Smooth muscle cell (in vitro differentiated cells): Measurements from ENCODE around the gene RIOK2. TPM values are rescaled to one million over a fixed set of nuclear protein-coding genes. Genes with fewer than 3 reads are reported as not detected.

Experiments used
- DNase-seq: peaks from one replicate; lab custom pipeline; 2025; ENCODE audit not compliant: unreplicated experiment; lab: John Stamatoyannopoulos, UW
- H2AFZ ChIP-seq: fragments of 200-600 bp; sonication (generic); 2 replicates; pipeline ENCODE4 v1.6.0; 2016; ENCODE audit warnings: antibody characterized with exemption, low read depth, mild to moderate bottlenecking
- H3F3A ChIP-seq: fragments of 200-600 bp; sonication (generic); 2 replicates; pipeline ENCODE4 v1.6.0; 2017; ENCODE audit warnings: antibody characterized with exemption, low read depth
- H3K27ac ChIP-seq: fragments of 200-600 bp; sonication (generic); 2 replicates; pipeline ENCODE4 v1.5.1; 2016; ENCODE audit warnings: low read depth, mild to moderate bottlenecking
- H3K27me3 ChIP-seq: fragments of 200-600 bp; sonication (generic); 2 replicates; pipeline ENCODE4 v1.6.1; 2016; ENCODE audit warnings: low read depth, mild to moderate bottlenecking
- H3K36me3 ChIP-seq: fragments of 200-600 bp; sonication (generic); 2 replicates; pipeline ENCODE4 v1.5.1; 2016; ENCODE audit warnings: low read depth
- H3K4me1 ChIP-seq: fragments of 200-600 bp; sonication (generic); 2 replicates; pipeline ENCODE4 v1.5.1; 2016; ENCODE audit warnings: low read depth
- H3K4me2 ChIP-seq: fragments of 200-600 bp; sonication (generic); 2 replicates; pipeline ENCODE4 v1.6.0; 2016; ENCODE audit warnings: mild to moderate bottlenecking
- H3K4me3 ChIP-seq: fragments of 200-600 bp; sonication (generic); 2 replicates; pipeline ENCODE4 v1.5.1; 2016; ENCODE audit warnings: mild to moderate bottlenecking
- H3K79me2 ChIP-seq: fragments of 200-600 bp; sonication (generic); 2 replicates; pipeline ENCODE4 v1.6.0; 2016; ENCODE audit warnings: low read depth, mild to moderate bottlenecking
- H3K9ac ChIP-seq: fragments of 200-600 bp; sonication (generic); 2 replicates; pipeline ENCODE4 v1.6.0; 2016; ENCODE audit warnings: low read depth
- H3K9me3 ChIP-seq: fragments of 200-600 bp; sonication (generic); replicated peaks from 2 replicates; pipeline ENCODE4 v1.5.1; 2016; ENCODE audit warnings: low read depth
- H4K20me1 ChIP-seq: fragments of 200-600 bp; sonication (generic); 2 replicates; pipeline ENCODE4 v1.6.0; 2016; ENCODE audit warnings: low read depth
- WGBS: methylation state at CpG from one replicate; pipeline ENCODE4 v1.1.7; 2016; ENCODE audit warnings: low lambda C conversion rate; 5-methylcytosine and 5-hydroxymethylcytosine counted together
- polyA plus RNA-seq: library from polyadenylated mRNA; unstranded; fragments of >200 nt; fragmentation: Nextera tagmentation; extraction: Ambion mirVana; gene quantifications from 2 replicates; pipeline ENCODE4 v1.2.1, GENCODE V29; 2016
- total RNA-seq: library from RNA; depleted of rRNA; stranded (reverse); fragments of >200 nt; gene quantifications from 2 replicates; pipeline ENCODE4 v1.2.3, GENCODE V29; 2014
- TF ChIP-seq, protein P1 (sequence below): fragments of 200-600 bp; sonication (generic); IDR thresholded peaks from 2 replicates; pipeline ENCODE4 v1.5.1; 2017; ENCODE audit warnings: borderline replicate concordance, mild to moderate bottlenecking, antibody characterized with exemption; ENCODE audit not compliant: insufficient read depth, poor library complexity, severe bottlenecking

Gene RIOK2
- total and polyA plus RNA-seq, 2 experiments from 2014 or later, result 34.3 to 45.6 TPM

DNA sequence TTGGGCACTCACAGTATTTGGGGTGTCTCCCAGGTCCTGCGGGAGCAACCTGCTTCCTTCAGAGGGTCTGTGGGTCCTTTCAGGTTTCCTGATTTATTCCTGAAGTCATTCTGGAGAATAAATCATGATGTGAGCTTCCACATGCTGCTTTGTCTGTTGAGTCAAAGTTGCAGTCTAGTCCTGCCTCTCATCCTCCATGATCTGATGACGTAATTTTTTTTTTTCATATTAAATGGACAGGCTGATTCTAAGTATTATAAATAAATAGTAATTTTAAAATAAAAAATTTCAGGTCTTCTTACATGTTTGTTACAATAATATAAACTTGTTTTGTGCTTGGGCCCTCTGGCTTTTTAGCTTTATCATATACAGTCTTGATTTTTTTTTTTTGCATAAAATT is 26.3 kb upstream of the RIOK2 start:
- Histone ChIP-seq H3K4me3 (no peak overlapping the region), H3F3A (no peaks in the 10 kb centered on the region), H3K36me3 (no peaks in the 10 kb centered on the region), H2AFZ (no peak overlapping the region), H3K4me2 (no peak overlapping the region), H3K27me3 (no peaks in the 10 kb centered on the region), H4K20me1 (no peaks in the 10 kb centered on the region), H3K79me2 (no peaks in the 10 kb centered on the region), H3K9ac (no peak overlapping the region), H3K4me1 (no peaks in the 10 kb centered on the region), H3K27ac (no peak overlapping the region), H3K9me3 (peaks cover 10% of the 10 kb centered on the region)
- no peak for DNase-seq
- 97% methylated on average over 2 of the region's 2 CpGs for WGBS
- TF ChIP-seq, protein P1, sequence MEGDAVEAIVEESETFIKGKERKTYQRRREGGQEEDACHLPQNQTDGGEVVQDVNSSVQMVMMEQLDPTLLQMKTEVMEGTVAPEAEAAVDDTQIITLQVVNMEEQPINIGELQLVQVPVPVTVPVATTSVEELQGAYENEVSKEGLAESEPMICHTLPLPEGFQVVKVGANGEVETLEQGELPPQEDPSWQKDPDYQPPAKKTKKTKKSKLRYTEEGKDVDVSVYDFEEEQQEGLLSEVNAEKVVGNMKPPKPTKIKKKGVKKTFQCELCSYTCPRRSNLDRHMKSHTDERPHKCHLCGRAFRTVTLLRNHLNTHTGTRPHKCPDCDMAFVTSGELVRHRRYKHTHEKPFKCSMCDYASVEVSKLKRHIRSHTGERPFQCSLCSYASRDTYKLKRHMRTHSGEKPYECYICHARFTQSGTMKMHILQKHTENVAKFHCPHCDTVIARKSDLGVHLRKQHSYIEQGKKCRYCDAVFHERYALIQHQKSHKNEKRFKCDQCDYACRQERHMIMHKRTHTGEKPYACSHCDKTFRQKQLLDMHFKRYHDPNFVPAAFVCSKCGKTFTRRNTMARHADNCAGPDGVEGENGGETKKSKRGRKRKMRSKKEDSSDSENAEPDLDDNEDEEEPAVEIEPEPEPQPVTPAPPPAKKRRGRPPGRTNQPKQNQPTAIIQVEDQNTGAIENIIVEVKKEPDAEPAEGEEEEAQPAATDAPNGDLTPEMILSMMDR, result no peak

- Histone ChIP-seq H4K20me1 (no peaks in the 10 kb centered on the region), H3K79me2 (no peaks in the 10 kb centered on the region), H3K4me1 (no peaks in the 10 kb centered on the region), H3F3A (no peaks in the 10 kb centered on the region), H3K27ac (no peak overlapping the region), H3K4me3 (no peak overlapping the region), H3K4me2 (no peak overlapping the region), H3K9ac (no peak overlapping the region), H2AFZ (no peak overlapping the region), H3K9me3 (peaks cover 4% of the 10 kb centered on the region), H3K36me3 (no peaks in the 10 kb centered on the region), H3K27me3 (no peaks in the 10 kb centered on the region)
- TF ChIP-seq, protein P1, result no peak
- no peak for DNase-seq
- 69% methylated on average over 2 of the region's 2 CpGs for WGBS
These were observed 25.7 kb upstream of the RIOK2 start for GRCh38 chr5:97208714-97209113.

- H3F3A ChIP-seq, result no peaks in the 10 kb centered on the region
- H3K9me3 ChIP-seq, result no peaks in the 10 kb centered on the region
These were observed 25.2 kb upstream of the RIOK2 start for GRCh38 chr5:97208184-97208713.

More at GRCh38 chr5:97208184-97208713, 25.2 kb upstream of the RIOK2 start:
- Histone ChIP-seq H3K79me2 (no peaks in the 10 kb centered on the region), H3K4me2 (no peak overlapping the region), H3K27ac (no peak overlapping the region), H4K20me1 (no peaks in the 10 kb centered on the region), H3K4me3 (no peak overlapping the region), H3K36me3 (no peaks in the 10 kb centered on the region), H3K9ac (no peak overlapping the region), H3K4me1 (no peaks in the 10 kb centered on the region), H2AFZ (no peak overlapping the region), H3K27me3 (no peaks in the 10 kb centered on the region)
- TF ChIP-seq, protein P1, result no peak
- no peak for DNase-seq
- 94% methylated on average over 6 of the region's 6 CpGs for WGBS
